HG03575 (cell line): Measurements from ENCODE around the gene SRGAP3.
A peak's percentile ranks its signal among the peaks of the same experiment; 100 is the strongest.

Experiments used
- ATAC-seq: cut with Tn5 transposase; IDR thresholded peaks from one replicate; pipeline ENCODE4 v1.9.1; 2021; ENCODE audit not compliant: unreplicated experiment, insufficient number of reproducible peaks, low FRiP score; ENCODE audit errors: extremely low read depth

SRGAP3 gene

DNA sequence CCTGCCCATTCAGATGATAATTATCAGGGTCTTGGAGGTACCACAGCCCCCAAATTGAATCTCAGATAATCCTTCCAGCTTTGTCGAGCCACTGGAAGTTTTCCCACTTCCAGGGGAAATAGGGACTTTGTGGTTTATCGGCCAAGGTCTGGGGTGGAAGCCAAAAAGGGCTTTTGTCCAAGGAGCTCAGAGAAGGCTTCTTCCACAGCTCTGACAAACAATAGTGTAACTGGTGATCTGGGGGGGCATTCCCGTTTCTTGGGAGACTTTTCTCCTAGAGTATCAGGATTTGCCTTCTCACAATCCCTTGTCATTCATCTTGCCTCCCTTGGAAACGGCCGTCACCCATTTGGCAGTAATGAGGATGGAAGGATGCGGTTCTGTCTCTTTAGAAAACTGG, 18.4 kb downstream of the SRGAP3 start:
- no peak for ATAC-seq

DNA sequence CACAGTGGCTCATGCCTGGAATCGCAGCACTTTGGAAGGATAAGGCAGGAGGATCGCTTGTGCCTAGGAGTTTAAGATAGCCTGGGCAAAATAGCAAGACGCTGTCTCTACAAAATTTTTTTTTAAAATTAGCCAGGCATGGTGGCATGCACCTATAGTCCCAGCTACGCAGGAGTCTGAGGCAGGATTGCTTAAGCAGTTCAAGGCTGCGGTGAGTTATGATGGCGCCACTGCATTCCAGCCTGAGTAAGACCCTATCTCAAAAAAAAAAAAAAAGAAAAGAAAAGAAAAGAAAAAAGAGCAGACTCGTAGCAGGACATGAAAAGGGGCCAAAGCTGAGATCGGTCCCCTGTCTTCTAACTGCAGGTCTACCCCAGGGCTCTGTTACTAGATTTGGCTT, 18.9 kb downstream of the SRGAP3 start:
- no peak for ATAC-seq

DNA sequence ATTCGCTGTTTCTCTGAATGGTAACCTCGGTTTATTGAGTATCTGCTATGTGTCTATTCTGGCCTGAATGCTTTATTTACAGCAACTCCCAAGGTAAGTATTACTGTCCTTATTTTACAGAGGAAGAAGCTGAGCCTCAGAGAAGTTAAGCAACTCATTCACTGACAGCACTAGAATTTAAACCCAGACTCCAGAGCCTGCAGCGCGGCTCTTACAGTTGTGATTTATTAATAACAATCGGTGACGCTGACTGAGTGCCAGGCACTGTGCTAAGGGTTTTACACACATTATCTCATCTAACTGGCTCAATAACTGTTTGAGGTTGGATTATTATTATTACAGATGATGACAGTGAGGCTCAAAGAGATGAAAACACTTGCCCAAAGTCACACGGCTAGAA, 19.6 kb downstream of the SRGAP3 start:
- no peak for ATAC-seq

DNA sequence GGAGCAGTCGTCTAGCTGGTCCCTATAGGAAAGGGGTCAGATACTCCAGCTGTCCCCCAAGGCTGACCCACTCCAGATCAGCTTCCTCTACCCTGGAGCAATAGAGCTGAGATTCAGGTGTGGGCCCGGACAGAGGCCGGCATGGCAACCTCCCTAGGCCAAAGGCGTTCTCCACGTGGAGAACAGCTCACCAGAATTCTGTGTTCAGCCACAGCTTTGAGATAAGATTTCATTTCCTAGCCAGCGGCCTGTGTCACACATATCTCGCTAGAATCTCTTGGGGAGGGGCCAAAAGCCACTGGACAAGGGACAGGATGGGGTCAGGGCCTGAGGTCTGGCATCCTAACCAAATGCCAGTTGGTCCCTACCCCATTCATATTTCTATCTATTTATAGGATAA, 20.1 kb downstream of the SRGAP3 start:
- ATAC-seq: no peak

DNA sequence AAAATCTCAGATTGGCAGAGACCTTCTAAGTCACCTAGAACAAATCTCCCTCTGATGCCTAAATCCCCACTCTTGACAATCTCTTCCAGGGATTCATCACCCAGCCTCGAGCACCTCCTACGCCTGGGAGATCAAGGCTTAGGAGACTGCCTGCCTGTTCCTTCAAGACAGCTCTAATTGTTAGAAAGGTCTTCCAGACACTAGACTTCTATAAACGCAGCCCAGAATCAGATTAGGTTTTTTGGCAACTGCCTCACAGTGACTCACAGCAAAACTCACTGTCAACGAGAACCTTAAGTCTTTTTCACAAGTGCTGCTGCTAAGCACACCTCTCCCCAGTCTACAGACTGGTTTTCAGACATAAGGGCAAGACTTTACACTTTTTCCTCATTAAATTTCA, 23.1 kb downstream of the SRGAP3 start:
- no peak for ATAC-seq

DNA sequence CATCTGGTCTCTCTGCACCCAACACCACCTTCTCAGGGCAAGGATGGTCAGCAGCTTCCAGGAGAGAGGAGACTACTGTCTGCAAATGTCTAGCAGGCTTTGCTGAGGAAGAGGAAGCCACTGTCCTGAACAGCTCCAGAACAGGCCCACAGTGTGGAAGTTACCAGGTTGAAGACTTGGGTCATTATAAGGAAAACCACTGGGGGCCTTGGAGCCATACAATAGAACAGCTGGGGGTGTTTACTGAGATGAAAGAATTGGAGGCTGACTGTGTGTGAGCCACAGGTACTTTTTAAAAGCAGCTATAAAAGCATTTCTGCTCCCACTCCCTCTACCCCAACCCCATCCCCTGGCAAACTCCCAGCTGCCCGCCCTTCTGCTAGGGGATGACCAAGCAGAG, 24.2 kb downstream of the SRGAP3 start:
- no peak for ATAC-seq

DNA sequence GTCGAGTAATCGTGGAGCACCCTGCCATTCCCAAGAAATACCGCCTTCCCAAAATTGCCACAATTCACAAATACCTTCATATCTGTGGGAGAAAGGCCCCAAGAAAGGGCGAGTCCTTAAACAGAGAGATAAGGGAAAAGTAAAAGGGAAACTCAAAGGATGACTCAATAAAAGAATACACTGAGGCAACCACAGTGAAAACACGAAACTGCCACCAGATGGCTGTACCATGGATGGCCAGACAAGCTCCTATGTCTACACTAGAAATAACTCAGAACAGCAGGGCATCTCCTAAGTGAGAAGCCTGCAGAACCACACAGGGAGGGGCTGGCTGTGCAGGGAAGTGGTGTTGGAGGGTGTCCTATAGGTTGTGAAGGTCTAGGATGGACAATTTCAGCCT, 25.0 kb downstream of the SRGAP3 start:
- peak; percentile 79 for ATAC-seq

DNA sequence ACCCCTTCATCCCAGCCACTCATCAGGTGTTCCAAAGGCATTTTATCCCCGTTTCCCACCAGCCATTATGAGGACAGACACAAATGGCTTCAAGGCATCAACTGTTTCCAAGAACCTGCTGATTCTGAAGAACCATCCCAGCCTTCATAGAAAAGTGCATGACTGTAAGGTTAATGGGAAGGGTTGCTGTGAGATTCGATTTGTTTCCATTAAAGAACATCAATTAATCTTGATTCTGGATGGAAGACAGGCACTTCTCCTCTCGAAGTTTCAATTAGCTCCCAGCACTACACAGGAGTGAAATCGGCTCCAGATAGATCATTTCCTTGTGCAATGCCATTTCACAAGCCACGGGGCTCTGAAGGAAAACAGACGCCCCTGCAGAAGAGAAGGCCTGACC, 25.8 kb downstream of the SRGAP3 start:
- ATAC-seq: no peak

DNA sequence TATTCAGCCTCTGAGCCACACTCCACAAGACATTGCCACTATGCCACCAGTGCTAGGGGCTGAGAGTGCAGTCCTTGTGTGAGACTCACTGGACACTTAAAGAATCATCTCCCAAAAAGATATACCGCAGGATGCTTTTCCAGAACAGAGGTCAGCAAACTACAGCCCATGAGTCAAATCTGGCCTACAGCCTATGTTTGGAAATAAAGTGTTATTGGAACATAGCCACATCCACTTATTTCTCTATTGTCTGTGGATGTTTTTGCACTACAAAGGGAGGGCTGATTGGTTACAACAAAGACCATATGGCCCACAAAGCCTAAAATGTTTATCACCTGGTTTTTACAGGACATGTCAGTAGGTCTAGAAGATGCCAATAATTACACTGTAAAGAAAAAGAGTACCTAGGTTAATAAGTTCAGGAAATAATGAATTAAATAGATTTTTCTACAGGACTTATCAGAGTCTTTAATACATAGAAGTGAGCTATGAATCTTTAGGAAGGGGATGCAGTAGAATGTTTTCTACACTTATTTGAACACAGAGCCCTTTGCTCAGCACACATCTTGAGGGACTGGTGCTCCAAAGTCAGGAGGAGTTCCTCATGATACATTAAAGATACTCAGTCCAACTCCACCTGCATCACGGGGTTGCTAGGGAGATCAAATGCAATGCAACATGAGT, 26.3 kb downstream of the SRGAP3 start:
- no peak for ATAC-seq

DNA sequence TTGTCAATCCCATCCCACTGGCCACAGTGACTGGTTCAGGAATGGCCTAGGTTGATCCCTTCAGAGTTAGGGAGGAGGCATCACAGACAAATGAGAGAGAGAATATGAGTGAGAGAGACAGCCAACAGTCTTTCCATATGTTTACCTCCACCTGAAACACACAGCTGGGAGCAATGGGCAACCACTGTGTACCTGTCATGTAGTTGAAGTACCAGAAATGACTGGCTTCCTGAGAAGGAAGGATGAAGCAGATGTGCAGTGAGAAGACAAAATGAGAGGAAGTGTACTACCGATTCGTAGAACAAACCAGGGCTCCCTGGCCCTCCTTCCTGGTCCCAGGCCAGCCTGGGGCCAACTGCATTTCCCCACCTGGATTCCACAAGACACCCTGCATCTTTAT, 27.4 kb downstream of the SRGAP3 start:
- ATAC-seq: no peak

DNA sequence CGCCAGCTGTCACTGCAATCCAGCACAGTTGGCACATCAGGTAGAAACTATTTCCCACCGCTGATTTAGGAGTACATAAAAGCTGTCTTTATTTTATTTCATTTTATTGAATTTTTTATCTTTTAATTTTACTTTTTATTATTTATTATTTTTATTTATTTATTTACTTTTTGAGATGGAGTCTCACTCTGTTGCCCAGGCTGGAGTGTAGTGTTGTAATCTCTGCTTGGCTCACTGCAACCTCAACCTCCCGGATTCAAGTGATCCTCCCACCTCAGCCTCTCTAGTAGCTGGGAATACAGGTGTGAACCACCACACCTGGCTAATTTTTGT, 31.0 kb downstream of the SRGAP3 start:
- no peak for ATAC-seq

DNA sequence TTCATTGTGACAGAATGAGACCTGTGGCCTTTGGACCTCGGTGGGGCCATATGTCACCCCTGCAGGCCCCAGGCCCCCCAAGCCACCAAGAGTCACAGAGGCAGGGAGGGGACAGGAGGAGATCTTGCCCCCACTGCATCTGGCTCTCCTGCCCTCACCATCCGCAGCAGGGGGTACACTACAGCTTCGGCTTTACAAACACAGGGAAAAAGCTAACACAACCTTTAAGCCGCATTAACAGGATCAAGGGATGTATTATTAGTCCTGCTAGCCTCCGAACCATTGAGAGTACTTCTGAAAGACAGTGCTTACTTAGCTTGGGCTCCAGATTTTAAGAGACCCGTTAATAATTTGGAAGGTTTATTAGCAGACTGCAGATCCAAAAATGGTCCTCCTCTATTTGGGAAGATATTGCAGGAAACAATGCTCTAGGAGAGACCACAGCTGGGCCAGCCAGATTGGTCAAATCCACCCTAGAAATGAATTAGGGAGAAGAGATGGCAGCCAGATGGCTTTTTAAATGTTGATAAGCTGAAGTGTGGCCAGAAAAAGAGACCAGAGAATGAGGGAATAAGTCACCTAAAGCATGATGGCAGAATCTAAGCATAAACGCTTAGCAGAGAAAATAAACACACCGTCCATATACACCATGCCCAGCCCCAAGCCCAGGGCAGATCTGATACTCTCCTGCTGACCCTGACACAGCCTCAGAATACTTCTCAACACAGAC, 31.5 kb downstream of the SRGAP3 start:
- no peak for ATAC-seq

DNA sequence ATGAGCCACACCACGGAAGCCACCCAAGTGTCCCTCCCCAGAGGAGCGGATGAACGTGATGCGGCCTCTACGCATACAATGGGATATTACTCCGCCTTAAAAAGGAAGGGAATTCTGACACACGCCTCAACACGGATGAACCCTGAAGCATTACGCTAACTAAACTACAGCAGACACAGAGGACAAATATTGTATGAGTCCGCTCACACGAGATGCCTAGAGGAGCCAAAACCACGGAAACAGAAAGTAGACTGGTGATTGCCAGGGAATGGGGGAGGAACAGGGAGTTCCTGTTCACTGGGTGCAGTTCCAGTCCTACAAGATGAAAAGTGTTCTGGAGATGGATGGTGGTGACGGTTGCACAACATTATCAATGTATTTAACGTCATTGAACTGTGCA, 32.7 kb downstream of the SRGAP3 start:
- no peak for ATAC-seq

DNA sequence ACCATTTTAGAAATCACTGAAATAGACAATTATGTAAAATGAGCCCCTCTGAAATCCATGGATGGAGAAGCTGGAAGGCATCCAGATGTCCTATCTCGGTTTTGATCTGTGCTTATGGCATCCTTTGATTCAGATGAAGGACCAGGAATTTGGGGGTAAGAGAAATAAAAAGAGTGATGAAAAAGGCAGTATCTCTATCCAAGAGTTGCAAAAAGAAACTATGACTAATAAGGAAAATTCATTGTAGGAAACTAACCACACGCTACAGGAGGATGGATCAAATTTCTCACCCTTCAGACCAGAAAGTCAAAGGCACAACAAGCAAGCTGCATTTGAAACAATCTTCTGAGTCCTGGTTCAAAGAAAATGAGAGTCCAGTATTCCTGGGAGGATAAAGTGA, 34.8 kb downstream of the SRGAP3 start:
- no peak for ATAC-seq

DNA sequence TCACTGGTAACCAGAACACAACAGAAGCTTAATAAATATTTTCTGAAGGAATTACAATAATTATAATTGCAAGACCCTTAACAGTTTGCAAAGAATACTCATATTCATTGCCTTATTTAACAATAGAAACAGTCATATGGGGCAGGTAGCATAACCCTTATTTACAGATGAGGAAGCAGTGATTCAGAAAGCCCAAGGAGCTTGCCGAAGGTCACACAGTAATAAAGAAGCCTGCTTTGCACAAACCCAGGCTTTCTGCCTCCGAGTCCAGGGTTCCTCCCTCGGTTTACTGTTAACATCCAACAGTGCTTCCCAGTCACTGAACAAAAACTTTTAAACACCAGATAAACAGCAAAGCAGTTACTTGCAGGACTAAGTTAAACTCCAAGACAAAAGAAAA, 35.3 kb downstream of the SRGAP3 start:
- ATAC-seq: no peak

DNA sequence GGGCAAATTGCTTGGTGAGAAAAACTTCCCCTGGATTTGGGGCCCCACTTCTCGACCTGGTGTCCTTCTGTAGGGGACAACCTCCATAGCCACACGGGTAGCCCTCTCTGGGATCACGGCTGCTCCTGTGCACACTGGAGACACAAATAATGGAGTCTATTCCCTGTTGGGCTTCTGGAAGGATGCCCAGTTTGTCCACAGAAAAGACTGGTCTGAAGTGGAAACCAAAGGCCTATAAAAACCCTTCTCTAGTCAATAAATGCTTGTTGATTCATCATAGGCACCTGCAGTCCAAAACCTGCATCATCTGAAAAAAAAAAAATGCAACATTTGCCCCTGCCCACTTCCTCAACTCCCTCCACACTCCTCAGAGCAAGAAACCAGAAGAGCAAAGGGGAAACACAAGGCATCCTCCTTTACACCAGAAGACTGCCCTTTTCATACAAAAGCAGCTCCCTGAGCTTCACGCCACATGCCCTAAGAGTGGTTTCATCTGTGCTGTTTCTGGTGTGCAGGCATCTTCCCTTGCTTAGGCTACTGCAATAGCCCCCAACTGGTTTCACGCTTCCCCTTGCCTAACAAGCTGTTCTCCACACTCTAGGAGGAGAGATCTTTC, 36.3 kb downstream of the SRGAP3 start:
- ATAC-seq: no peak

DNA sequence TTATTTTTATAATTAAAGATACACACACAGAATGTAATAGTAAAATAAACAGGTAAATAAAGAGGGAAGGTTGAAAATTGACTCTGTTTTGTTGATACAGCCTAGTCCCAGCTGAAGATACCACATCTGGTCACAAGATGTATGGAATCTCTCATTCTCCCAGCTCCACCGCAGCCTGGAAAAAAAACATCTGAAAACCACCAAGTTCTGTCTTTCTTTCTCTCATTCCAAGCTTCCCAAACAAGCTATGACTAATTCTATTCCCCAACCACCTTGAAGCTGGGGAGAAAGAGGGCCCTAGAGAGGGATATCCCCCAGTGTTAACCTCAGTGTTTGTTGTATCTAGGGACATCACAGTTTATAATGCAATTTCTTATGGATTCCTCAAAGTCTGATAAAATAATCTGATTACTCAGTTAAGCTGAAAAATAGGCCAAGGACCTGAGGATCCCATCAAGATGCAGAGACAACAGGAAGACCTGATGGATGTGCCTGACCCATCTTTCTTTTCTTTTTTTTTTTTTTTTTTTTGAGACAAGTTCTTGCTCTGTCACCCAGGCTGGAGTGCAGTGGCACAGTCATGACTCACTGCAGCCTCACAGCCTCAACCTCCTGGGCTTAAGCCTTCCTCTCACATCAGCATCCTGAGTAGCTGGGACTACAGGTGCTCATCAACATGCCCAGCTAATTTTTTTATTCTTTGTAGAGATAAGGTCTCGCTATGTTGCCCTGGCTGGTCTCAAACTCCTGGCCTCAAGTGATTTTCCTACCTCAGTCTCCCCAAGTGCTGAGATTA, 38.1 kb downstream of the SRGAP3 start:
- no peak for ATAC-seq

DNA sequence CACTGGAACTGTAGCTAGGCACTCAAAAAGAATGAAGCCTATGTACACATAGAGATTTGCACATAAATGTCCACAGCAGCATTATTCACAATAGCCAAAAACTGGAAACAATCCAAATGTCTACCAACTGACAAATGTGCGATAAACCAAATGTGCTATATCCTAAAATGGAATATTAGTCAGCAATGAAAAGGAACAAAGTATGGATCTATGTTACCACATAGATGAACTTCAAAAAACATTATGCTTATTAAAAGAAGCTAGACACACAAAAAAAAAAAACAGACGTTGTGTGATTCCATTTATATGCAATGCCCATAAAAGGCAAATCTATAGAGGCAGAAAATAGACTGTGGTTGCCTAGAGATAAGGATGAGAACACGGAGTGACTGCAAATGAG, 39.7 kb downstream of the SRGAP3 start:
- ATAC-seq: no peak

DNA sequence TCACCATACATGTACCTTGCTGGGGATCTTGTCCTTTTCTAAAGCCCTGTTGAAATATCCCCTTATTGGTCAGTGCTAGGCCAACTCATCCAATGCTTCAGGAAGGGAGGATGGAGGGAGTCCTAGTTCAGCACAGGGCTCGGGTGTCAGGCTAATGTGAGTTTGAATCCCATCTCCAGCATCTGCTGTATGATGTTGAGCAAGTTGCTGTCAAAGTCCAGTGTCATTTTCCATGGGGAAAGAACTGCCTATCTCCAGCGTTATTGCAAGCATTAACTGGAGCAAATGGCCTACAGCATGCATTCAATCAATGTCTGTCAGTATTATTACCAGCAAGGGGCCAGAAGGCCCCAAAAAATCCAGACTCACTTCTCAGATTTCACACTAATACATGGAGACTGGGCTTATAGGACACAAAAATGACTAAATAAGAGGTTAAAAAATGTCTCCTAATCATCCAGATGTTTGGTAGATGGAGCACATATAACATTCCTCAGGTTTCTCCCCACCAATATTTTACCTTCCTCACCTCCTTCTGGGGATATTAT, 40.8 kb downstream of the SRGAP3 start:
- no peak for ATAC-seq
